HepG2 (cell line): Measurements from ENCODE around the gene MLANA. TPM values are rescaled to one million over a fixed set of nuclear protein-coding genes. Genes with fewer than 3 reads are reported as not detected.

ENCODE experiments used
- ATAC-seq: fragments of 200-7000 bp; cut with Tn5 transposase; 3 replicates; pipeline ENCODE4 v1.9.1; 2020; ENCODE audit warnings: mild to moderate bottlenecking, moderate library complexity
- BruUV-seq: library from RNA; stranded (reverse); fragments of 400-500 nt; replicated peaks from 2 replicates; lab custom pipeline; 2021; lab: Mats Ljungman, UMichigan
- CTCF ChIA-PET: fragments of 300-600 bp; formaldehyde crosslinking; extraction: SDS; loops from one replicate; lab custom pipeline; 2021; ENCODE audit warnings: low total read pairs, inconsistent platforms, low intra/inter-chr PET ratio; lab: Yijun Ruan, JAX
- POLR2A ChIA-PET: fragments of 350-600 bp; sonication (Branson Sonifier 250); formaldehyde crosslinking; loops from one replicate; lab custom pipeline; 2020; ENCODE audit warnings: antibody characterized with exemption, inconsistent platforms; lab: Yijun Ruan, JAX
- DNase-seq: peaks from one replicate; pipeline ENCODE4 v3.0.0-alpha.2; 2015; ENCODE audit warnings: low spot score
- FAIRE-seq: peaks from 3 replicates; lab custom pipeline; 2011; peaks lifted over from hg19 to GRCh38; lab: Jason Lieb, UNC
- H2AFZ ChIP-seq: one replicate; pipeline ENCODE4 v1.6.1; 2011; ENCODE audit warnings: low read length, inconsistent platforms
- H3K27ac ChIP-seq: fragments of 300-600 bp; 3 replicates; pipeline ENCODE4 v1.8.0; 2011; ENCODE audit warnings: mixed run types, mild to moderate bottlenecking, mixed read lengths, low read length, inconsistent platforms; ENCODE audit not compliant: insufficient read depth; ENCODE audit errors: extremely low read length
- H3K27me3 ChIP-seq, 2 experiments: fragments of 200-600 bp in 1 of 2; 2 replicates in 1 of 2; 3 replicates in 1 of 2; pipeline versions ENCODE4 v1.6.0 to v1.8.0; 2011; ENCODE audit warnings: low read length in 2 of 2, mild to moderate bottlenecking in 2 of 2, moderate library complexity in 2 of 2, inconsistent platforms in 1 of 2; ENCODE audit not compliant: insufficient read depth in 2 of 2, control insufficient read depth in 1 of 2
- H3K36me3 ChIP-seq, 2 experiments: fragments of 200-600 bp in 1 of 2; replicated peaks in 1 of 2; 2 replicates in 1 of 2; 3 replicates in 1 of 2; pipeline versions ENCODE4 v1.5.1 to v1.8.0; 2011; ENCODE audit warnings: low read length in 2 of 2, inconsistent platforms in 1 of 2; ENCODE audit not compliant: insufficient read depth in 2 of 2, control insufficient read depth in 1 of 2
- H3K4me1 ChIP-seq: 2 replicates; pipeline ENCODE4 v1.5.1; 2012; ENCODE audit warnings: low read length, inconsistent platforms; ENCODE audit not compliant: insufficient read depth
- H3K4me2 ChIP-seq: 2 replicates; pipeline ENCODE4 v1.6.0; 2011; ENCODE audit warnings: low read depth, low read length, inconsistent platforms
- H3K4me3 ChIP-seq, 3 experiments: fragments of 200-600 bp in 1 of 3; sonication (generic), shearing (Covaris generic) in 1 of 3; replicated peaks in 1 of 3; 2 replicates each; pipeline ENCODE4 v1.5.1; 2011 to 2016; ENCODE audit warnings: low read length in 3 of 3, inconsistent platforms in 2 of 3, low read depth in 2 of 3, mild to moderate bottlenecking in 2 of 3, control low read depth in 1 of 3, mixed read lengths in 1 of 3; ENCODE audit not compliant: insufficient read depth in 1 of 3
- H3K79me2 ChIP-seq: one replicate; pipeline ENCODE4 v1.6.1; 2011; ENCODE audit warnings: low read length, inconsistent platforms; ENCODE audit not compliant: insufficient read depth
- H3K9ac ChIP-seq: 2 replicates; pipeline ENCODE4 v1.6.0; 2011; ENCODE audit warnings: mild to moderate bottlenecking, low read depth, low read length, inconsistent platforms; ENCODE audit not compliant: insufficient read depth
- H3K9me3 ChIP-seq: 2 replicates; pipeline ENCODE4 v1.5.1; 2012; ENCODE audit warnings: mild to moderate bottlenecking, low read length
- H4K20me1 ChIP-seq: 2 replicates; pipeline ENCODE4 v1.6.0; 2011; ENCODE audit warnings: inconsistent platforms, mild to moderate bottlenecking, low read length, moderate library complexity; ENCODE audit not compliant: insufficient read depth
- ARNTL ChIP-seq: sonication (generic); formaldehyde crosslinking; IDR thresholded peaks from 2 replicates; pipeline ENCODE4 v1.4.0; 2020; ENCODE audit warnings: mild to moderate bottlenecking, missing genetic modification reagents
- CHD4 ChIP-seq: fragments of 200-600 bp; sonication (generic); IDR thresholded peaks from 2 replicates; pipeline ENCODE4 v1.7.0; 2017; ENCODE audit warnings: mild to moderate bottlenecking, low read length, borderline replicate concordance
- MTA1 ChIP-seq: sonication (generic); formaldehyde crosslinking; IDR thresholded peaks from 2 replicates; pipeline ENCODE4 v1.4.0; 2020; ENCODE audit warnings: missing genetic modification reagents, mild to moderate bottlenecking, borderline replicate concordance
- NFIC ChIP-seq: IDR thresholded peaks from 2 replicates; pipeline ENCODE4 v1.6.1; 2012; ENCODE audit warnings: mild to moderate bottlenecking, low read length, inconsistent platforms
- REPIN1 ChIP-seq: sonication (generic); formaldehyde crosslinking; IDR thresholded peaks from 2 replicates; pipeline ENCODE4 v1.8.0; 2022; ENCODE audit warnings: missing genetic modification reagents, low read depth, mild to moderate bottlenecking, borderline replicate concordance
- SP4 ChIP-seq: sonication (generic); formaldehyde crosslinking; IDR thresholded peaks from 2 replicates; pipeline ENCODE4 v1.8.1; 2023; ENCODE audit warnings: mild to moderate bottlenecking, missing genetic modification reagents
- TAF15 ChIP-seq: fragments of 200-400 bp; formaldehyde crosslinking; IDR thresholded peaks from one replicate; pipeline ENCODE4 v1.6.1; 2018; ENCODE audit warnings: mild to moderate bottlenecking, low read depth, low read length; ENCODE audit not compliant: poor library complexity, severe bottlenecking
- TMF1 ChIP-seq: sonication (generic); formaldehyde crosslinking; IDR thresholded peaks from 2 replicates; pipeline ENCODE4 v1.8.1; 2022; ENCODE audit warnings: low read depth, missing genetic modification reagents
- ZMYM3 ChIP-seq: sonication (generic); formaldehyde crosslinking; IDR thresholded peaks from 2 replicates; pipeline ENCODE4 v1.5.1; 2020; ENCODE audit warnings: mild to moderate bottlenecking, missing genetic modification reagents
- ZNF446 ChIP-seq: sonication (generic); formaldehyde crosslinking; IDR thresholded peaks from 2 replicates; pipeline ENCODE4 v1.5.0; 2020; ENCODE audit warnings: mild to moderate bottlenecking, missing genetic modification reagents
- ZNF577 ChIP-seq: sonication (generic); formaldehyde crosslinking; IDR thresholded peaks from 2 replicates; pipeline ENCODE4 v1.4.0; 2020; ENCODE audit warnings: mild to moderate bottlenecking, low read depth, missing genetic modification reagents, borderline replicate concordance
- ZNF790 ChIP-seq: sonication (generic); formaldehyde crosslinking; IDR thresholded peaks from 2 replicates; pipeline ENCODE4 v1.8.0; 2022; ENCODE audit warnings: missing genetic modification reagents, mild to moderate bottlenecking, borderline replicate concordance
- ZNF850 ChIP-seq: sonication (generic); formaldehyde crosslinking; conservative IDR thresholded peaks from 2 replicates; pipeline ENCODE4 v1.9.0; 2021; ENCODE audit warnings: mild to moderate bottlenecking, missing genetic modification reagents
- WGBS: methylation state at CpG from one replicate; pipeline ENCODE4 v1.1.6; 2017; ENCODE audit warnings: low lambda C conversion rate; 5-methylcytosine and 5-hydroxymethylcytosine counted together
- in situ Hi-C: cut with HindIII; loops from 2 replicates; pipeline ENCODE4 v1.10.0; 2017; ENCODE audit warnings: low pct_unique_long_range_greater_than_20kb; ENCODE audit not compliant: extremely low pct_ligation_motif_present
- intact Hi-C: fragments of 100-400 bp; cut with micrococcal nuclease; formaldehyde crosslinking; loops from one replicate; pipeline ENCODE4 v1.10.0; 2022; ENCODE audit not compliant: unreplicated experiment
- polyA plus RNA-seq, 8 experiments: library from polyadenylated mRNA; depleted of rRNA in 3 of 8; stranded (reverse) in 7 of 8; unstranded in 1 of 8; fragments of >200 nt; fragmentation: Illumina TruSeq in 4 of 8; extraction: Trizol in 4 of 8; gene quantifications; 2 replicates each; pipeline versions ENCODE4 v1.2.1 to v1.2.3, GENCODE V29; 2011 to 2016; ENCODE audit warnings: low read depth in 4 of 8, missing spikeins in 1 of 8, mixed read lengths in 1 of 8; ENCODE audit not compliant: insufficient read depth in 1 of 8
- total RNA-seq, 5 experiments: library from RNA; depleted of rRNA; stranded (reverse); fragments of >200 nt; fragmentation: Illumina TruSeq; extraction: Trizol; gene quantifications; 2 replicates each; pipeline ENCODE4 v1.2.3, GENCODE V29; 2016; ENCODE audit warnings: low read depth in 1 of 5
- TF ChIP-seq, protein P1 (sequence below): sonication (generic); formaldehyde crosslinking; IDR thresholded peaks from 2 replicates; pipeline ENCODE4 v1.4.0; 2020; ENCODE audit warnings: missing genetic modification reagents
- TF ChIP-seq, protein P2 (sequence below): sonication (generic); formaldehyde crosslinking; IDR thresholded peaks from 2 replicates; pipeline ENCODE4 v1.4.0; 2020; ENCODE audit warnings: missing genetic modification reagents
- TF ChIP-seq, protein P3 (sequence below): sonication (generic); IDR thresholded peaks from 2 replicates; pipeline ENCODE4 v1.6.1; 2016; ENCODE audit warnings: low read depth, borderline replicate concordance

Gene MLANA
- total and polyA plus RNA-seq, 2 of the 13 experiments (the other 11 are each of a cell fraction or from before 2014, with no cell fraction given): 0.11 to 0.18 TPM

DNA sequence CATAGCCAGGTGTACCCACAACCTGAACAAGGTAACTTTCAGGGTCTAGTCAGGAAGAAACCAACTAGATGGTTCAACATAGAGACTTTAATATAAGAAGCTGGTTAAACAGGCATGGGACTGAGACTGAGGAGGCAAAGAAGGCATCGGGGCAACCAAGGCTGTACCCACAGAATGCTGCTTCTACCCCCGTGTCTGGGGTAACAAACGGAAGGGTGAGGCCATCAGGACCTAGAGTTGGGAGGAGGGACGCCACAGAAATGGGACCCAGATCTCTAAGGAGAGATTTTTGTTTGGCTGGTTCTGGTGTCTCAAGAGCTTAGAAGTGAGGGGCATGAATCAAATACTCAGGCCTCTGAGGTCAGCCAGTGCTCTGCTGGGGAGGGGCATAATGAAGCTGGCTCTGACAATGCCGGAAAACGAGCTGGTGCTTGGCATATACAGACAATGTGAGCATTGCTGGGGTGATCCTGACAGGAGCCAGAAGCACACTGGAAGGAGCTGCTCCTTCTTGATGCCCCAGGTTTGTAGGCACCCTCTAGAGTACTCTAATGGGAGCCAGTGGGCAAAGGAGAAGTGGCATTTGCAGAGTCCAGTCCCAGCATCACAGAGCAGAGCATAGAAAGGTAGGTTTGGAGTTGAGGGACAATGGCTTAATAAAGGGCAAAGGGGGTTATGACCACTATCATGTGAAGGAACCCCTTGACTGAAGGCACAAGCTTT lies 3.7 kb downstream of the MLANA start:
- no peaks in the 10 kb centered on the region for H3K27me3 ChIP-seq
- no peaks in the 10 kb centered on the region for H3K36me3 ChIP-seq
- H2AFZ ChIP-seq: no peak overlapping the region
- H3K9ac ChIP-seq: peak overlapping the region; percentile 62
- in situ Hi-C loops: no loop called here
- POLR2A ChIA-PET: interaction anchor here (0.7 to 2.0 kb wide), 5 partner anchors 8 to 114 kb away, joined by 3 to 14 read pairs (median 6); partner anchors contain the start of gene ERMP1
- peak overlapping the region; percentile 79 for H3K4me2 ChIP-seq
- H3K79me2 ChIP-seq: no peaks in the 10 kb centered on the region
- H3K9me3 ChIP-seq: no peaks in the 10 kb centered on the region
- 20% methylated on average over 6 of the region's 6 CpGs for WGBS
- CTCF ChIA-PET: no interaction called here
- peak overlapping the region; percentile 93 for H3K27ac ChIP-seq
- H3K4me1 ChIP-seq: peaks cover 76% of the 10 kb centered on the region
- ATAC-seq: peak; percentile 56
- intact Hi-C loops: no loop called here
- peak overlapping the region in 2 of 3 experiments; percentile 20 to 54; a peak in 3 of 6 replicates for H3K4me3 ChIP-seq
- DNase-seq: no peak
- no peak for FAIRE-seq
- no peaks in the 10 kb centered on the region for H4K20me1 ChIP-seq
- BruUV-seq: no TSS peak
- TF ChIP-seq ZNF850 (CRISPR knock-in tag) (no peak), ZMYM3 (CRISPR knock-in tag) (peak; percentile 7; the same call in 1 of the 2 replicates), TAF15 (no peak), TMF1 (CRISPR knock-in tag) (peak; percentile 3; the same call in 1 of the 2 replicates), SP4 (CRISPR knock-in tag) (peak; percentile 32; the same call in 1 of the 2 replicates), ZNF577 (CRISPR knock-in tag) (no peak), ARNTL (CRISPR knock-in tag) (0 out of 2 replicates have a peak, but pooled peaks have one; percentile 3), ZNF790 (CRISPR knock-in tag) (no peak), MTA1 (CRISPR knock-in tag) (no peak), NFIC (no peak), REPIN1 (CRISPR knock-in tag) (0 out of 2 replicates have a peak, but pooled peaks have one; percentile 12), ZNF446 (CRISPR knock-in tag) (peak; percentile 70; the same call in 1 of the 2 replicates), CHD4 (peak; percentile 13; the same call in 1 of the 2 replicates)
- TF ChIP-seq, protein P1, sequence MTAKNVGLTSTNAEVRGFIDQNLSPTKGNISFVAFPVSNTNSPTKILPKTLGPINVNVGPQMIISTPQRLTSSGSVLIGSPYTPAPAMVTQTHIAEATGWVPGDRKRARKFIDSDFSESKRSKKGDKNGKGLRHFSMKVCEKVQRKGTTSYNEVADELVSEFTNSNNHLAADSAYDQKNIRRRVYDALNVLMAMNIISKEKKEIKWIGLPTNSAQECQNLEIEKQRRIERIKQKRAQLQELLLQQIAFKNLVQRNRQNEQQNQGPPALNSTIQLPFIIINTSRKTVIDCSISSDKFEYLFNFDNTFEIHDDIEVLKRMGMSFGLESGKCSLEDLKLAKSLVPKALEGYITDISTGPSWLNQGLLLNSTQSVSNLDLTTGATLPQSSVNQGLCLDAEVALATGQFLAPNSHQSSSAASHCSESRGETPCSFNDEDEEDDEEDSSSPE (CRISPR knock-in tag): 0 out of 2 replicates have a peak, but pooled peaks have one; percentile 2
- TF ChIP-seq, protein P2, sequence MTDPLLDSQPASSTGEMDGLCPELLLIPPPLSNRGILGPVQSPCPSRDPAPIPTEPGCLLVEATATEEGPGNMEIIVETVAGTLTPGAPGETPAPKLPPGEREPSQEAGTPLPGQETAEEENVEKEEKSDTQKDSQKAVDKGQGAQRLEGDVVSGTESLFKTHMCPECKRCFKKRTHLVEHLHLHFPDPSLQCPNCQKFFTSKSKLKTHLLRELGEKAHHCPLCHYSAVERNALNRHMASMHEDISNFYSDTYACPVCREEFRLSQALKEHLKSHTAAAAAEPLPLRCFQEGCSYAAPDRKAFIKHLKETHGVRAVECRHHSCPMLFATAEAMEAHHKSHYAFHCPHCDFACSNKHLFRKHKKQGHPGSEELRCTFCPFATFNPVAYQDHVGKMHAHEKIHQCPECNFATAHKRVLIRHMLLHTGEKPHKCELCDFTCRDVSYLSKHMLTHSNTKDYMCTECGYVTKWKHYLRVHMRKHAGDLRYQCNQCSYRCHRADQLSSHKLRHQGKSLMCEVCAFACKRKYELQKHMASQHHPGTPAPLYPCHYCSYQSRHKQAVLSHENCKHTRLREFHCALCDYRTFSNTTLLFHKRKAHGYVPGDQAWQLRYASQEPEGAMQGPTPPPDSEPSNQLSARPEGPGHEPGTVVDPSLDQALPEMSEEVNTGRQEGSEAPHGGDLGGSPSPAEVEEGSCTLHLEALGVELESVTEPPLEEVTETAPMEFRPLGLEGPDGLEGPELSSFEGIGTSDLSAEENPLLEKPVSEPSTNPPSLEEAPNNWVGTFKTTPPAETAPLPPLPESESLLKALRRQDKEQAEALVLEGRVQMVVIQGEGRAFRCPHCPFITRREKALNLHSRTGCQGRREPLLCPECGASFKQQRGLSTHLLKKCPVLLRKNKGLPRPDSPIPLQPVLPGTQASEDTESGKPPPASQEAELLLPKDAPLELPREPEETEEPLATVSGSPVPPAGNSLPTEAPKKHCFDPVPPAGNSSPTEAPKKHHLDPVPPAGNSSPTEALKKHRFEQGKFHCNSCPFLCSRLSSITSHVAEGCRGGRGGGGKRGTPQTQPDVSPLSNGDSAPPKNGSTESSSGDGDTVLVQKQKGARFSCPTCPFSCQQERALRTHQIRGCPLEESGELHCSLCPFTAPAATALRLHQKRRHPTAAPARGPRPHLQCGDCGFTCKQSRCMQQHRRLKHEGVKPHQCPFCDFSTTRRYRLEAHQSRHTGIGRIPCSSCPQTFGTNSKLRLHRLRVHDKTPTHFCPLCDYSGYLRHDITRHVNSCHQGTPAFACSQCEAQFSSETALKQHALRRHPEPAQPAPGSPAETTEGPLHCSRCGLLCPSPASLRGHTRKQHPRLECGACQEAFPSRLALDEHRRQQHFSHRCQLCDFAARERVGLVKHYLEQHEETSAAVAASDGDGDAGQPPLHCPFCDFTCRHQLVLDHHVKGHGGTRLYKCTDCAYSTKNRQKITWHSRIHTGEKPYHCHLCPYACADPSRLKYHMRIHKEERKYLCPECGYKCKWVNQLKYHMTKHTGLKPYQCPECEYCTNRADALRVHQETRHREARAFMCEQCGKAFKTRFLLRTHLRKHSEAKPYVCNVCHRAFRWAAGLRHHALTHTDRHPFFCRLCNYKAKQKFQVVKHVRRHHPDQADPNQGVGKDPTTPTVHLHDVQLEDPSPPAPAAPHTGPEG: no peak
- TF ChIP-seq, protein P3, sequence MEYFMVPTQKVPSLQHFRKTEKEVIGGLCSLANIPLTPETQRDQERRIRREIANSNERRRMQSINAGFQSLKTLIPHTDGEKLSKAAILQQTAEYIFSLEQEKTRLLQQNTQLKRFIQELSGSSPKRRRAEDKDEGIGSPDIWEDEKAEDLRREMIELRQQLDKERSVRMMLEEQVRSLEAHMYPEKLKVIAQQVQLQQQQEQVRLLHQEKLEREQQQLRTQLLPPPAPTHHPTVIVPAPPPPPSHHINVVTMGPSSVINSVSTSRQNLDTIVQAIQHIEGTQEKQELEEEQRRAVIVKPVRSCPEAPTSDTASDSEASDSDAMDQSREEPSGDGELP: no peak
